GM23338 (cell line): ENCODE results near the gene RPS6KA5. TPM values are rescaled to one million over a fixed set of nuclear protein-coding genes. Genes with fewer than 3 reads are reported as not detected.

ENCODE experiments used
- CREB1 ChIP-seq: fragments of 250-450 bp; sonication (Bioruptor Pico); IDR thresholded peaks from 2 replicates; pipeline ENCODE4 v1.5.0; 2020; ENCODE audit warnings: low read depth, mild to moderate bottlenecking, moderate library complexity
- EZH2 ChIP-seq: fragments of 200-600 bp; sonication (generic); IDR thresholded peaks from one replicate; pipeline ENCODE4 v1.8.0; 2017; ENCODE audit warnings: antibody characterized with exemption, mild to moderate bottlenecking, low read depth; ENCODE audit not compliant: unreplicated experiment
- EZH2phosphoT487 ChIP-seq: fragments of 200-600 bp; sonication (generic); IDR thresholded peaks from one replicate; pipeline ENCODE4 v1.8.1; 2018; ENCODE audit warnings: antibody characterized with exemption; ENCODE audit not compliant: unreplicated experiment
- POLR2AphosphoS5 ChIP-seq: IDR thresholded peaks from 2 replicates; pipeline ENCODE4 v1.6.1; 2016; ENCODE audit warnings: antibody characterized with exemption, low read depth
- ZNF114 ChIP-seq: fragments of 250-450 bp; sonication (Bioruptor Pico); IDR thresholded peaks from 2 replicates; pipeline ENCODE4 v1.5.0; 2020; ENCODE audit warnings: mild to moderate bottlenecking, moderate library complexity
- ZNF462 ChIP-seq: fragments of 250-450 bp; sonication (Bioruptor Pico); IDR thresholded peaks from 2 replicates; pipeline ENCODE4 v1.5.0; 2020; ENCODE audit warnings: mild to moderate bottlenecking, moderate library complexity
- polyA plus RNA-seq: library from polyadenylated mRNA; unstranded; fragments of >200 nt; fragmentation: Nextera tagmentation; extraction: Ambion mirVana; gene quantifications from 2 replicates; pipeline ENCODE4 v1.2.1, GENCODE V29; 2016
- total RNA-seq: library from RNA; depleted of rRNA; stranded (reverse); fragments of >200 nt; shearing (Covaris generic); gene quantifications from 2 replicates; pipeline ENCODE4 v1.2.3, GENCODE V29; 2014
- TF ChIP-seq, protein P1 (sequence below): IDR thresholded peaks from one replicate; pipeline ENCODE4 v1.6.1; 2018; ENCODE audit warnings: antibody characterized with exemption; ENCODE audit not compliant: unreplicated experiment

The RPS6KA5 gene
- total and polyA plus RNA-seq, 2 experiments from 2014 or later, result 2.1 to 2.4 TPM

GRCh38 chr14:90870950-90871604 lies 189.4 kb downstream of the RPS6KA5 start (continued):
- TF ChIP-seq ZNF462 (CRISPR knock-in tag), result no peak
- TF ChIP-seq EZH2phosphoT487, result no peak
- TF ChIP-seq POLR2AphosphoS5, result no peak
- TF ChIP-seq CREB1 (CRISPR knock-in tag), result no peak
- TF ChIP-seq EZH2, result no peak
- TF ChIP-seq, protein P1, sequence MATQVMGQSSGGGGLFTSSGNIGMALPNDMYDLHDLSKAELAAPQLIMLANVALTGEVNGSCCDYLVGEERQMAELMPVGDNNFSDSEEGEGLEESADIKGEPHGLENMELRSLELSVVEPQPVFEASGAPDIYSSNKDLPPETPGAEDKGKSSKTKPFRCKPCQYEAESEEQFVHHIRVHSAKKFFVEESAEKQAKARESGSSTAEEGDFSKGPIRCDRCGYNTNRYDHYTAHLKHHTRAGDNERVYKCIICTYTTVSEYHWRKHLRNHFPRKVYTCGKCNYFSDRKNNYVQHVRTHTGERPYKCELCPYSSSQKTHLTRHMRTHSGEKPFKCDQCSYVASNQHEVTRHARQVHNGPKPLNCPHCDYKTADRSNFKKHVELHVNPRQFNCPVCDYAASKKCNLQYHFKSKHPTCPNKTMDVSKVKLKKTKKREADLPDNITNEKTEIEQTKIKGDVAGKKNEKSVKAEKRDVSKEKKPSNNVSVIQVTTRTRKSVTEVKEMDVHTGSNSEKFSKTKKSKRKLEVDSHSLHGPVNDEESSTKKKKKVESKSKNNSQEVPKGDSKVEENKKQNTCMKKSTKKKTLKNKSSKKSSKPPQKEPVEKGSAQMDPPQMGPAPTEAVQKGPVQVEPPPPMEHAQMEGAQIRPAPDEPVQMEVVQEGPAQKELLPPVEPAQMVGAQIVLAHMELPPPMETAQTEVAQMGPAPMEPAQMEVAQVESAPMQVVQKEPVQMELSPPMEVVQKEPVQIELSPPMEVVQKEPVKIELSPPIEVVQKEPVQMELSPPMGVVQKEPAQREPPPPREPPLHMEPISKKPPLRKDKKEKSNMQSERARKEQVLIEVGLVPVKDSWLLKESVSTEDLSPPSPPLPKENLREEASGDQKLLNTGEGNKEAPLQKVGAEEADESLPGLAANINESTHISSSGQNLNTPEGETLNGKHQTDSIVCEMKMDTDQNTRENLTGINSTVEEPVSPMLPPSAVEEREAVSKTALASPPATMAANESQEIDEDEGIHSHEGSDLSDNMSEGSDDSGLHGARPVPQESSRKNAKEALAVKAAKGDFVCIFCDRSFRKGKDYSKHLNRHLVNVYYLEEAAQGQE, result no peak
- no peak for TF ChIP-seq ZNF114 (CRISPR knock-in tag)
